Activated CD8-positive, alpha-beta memory T cell treated with anti-CD3 and anti-CD28 coated beads for 24 hours (primary cell): Measurements from ENCODE around the gene FHL2.

Experiments used
- DNase-seq: peaks from one replicate; pipeline ENCODE4 v3.0.0-alpha.2; 2020

Gene FHL2

GRCh38 chr2:105396254-105397024, 2.4 kb downstream of the FHL2 start:
- no peak for DNase-seq

GRCh38 chr2:105395691-105396090, 3.2 kb downstream of the FHL2 start:
- no peak for DNase-seq

GRCh38 chr2:105394951-105395611, 3.8 kb downstream of the FHL2 start:
- DNase-seq: no peak

- no peak for DNase-seq
Measured at GRCh38 chr2:105393373-105394055, 5.3 kb downstream of the FHL2 start.

GRCh38 chr2:105391763-105392662, 6.8 kb downstream of the FHL2 start:
- no peak for DNase-seq

- no peak for DNase-seq
Measured at GRCh38 chr2:105391058-105391627, 7.7 kb downstream of the FHL2 start.

- no peak for DNase-seq
Measured at GRCh38 chr2:105390454-105390853, 8.4 kb downstream of the FHL2 start.

- DNase-seq: no peak
Measured at GRCh38 chr2:105388971-105389381, 9.9 kb downstream of the FHL2 start.

- no peak for DNase-seq
Measured at GRCh38 chr2:105387225-105387624, 11.6 kb downstream of the FHL2 start.

GRCh38 chr2:105385731-105386540, 12.9 kb downstream of the FHL2 start:
- DNase-seq: no peak

- DNase-seq: no peak
Measured at GRCh38 chr2:105384861-105385260, 14.0 kb downstream of the FHL2 start.

GRCh38 chr2:105384216-105384615, 14.6 kb downstream of the FHL2 start:
- DNase-seq: no peak

- DNase-seq: no peak
Measured at GRCh38 chr2:105383432-105384166, 15.3 kb downstream of the FHL2 start.

GRCh38 chr2:105382177-105382576, 16.7 kb downstream of the FHL2 start:
- no peak for DNase-seq

GRCh38 chr2:105381101-105381668, 17.7 kb downstream of the FHL2 start:
- no peak for DNase-seq

- DNase-seq: no peak
Measured at GRCh38 chr2:105380432-105381100, 18.3 kb downstream of the FHL2 start.

GRCh38 chr2:105379741-105380186, 19.1 kb downstream of the FHL2 start:
- DNase-seq: no peak

- no peak for DNase-seq
Measured at GRCh38 chr2:105378921-105379383, 19.9 kb downstream of the FHL2 start.

- DNase-seq: no peak
Measured at GRCh38 chr2:105378276-105378840, 20.5 kb downstream of the FHL2 start.
